Measurements from ENCODE around the gene RNASET2.

DNA sequence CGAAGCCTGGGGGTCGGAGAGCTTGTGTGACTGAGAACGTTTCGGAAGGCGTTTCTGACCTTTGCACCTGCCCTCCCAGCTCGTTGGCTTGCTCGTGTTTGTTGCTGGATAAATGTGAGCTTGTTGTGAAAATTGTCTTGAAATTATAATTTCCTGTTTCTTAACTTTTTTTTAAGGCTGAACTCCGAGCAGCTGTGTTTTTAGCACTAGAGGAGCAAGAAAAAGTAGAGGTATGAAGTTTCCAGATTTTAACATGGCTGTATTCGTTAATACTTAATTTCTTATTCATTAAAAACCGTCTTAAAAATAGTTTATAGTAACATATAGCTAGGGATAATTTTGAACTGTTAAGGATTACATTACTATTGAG is 43.5 kb upstream of the RNASET2 start:
- TF ChIP-seq FOS (IDR thresholded peaks at IDR 0.05; ENCODE audit: borderline replicate concordance, extremely low read depth, insufficient read length) (no peak), ZNF274 (IDR thresholded peaks at IDR 0.05; ENCODE audit: insufficient read depth, insufficient read length) (no peak), SUZ12 (IDR thresholded peaks at IDR 0.05; ENCODE audit: unreplicated experiment) (no peak), CHD2 (IDR thresholded peaks at IDR 0.05; ENCODE audit: borderline replicate concordance, low read depth, low read length) (no peak), SREBF2 (IDR thresholded peaks at IDR 0.05; ENCODE audit: low read length) (no peak), RB1 (IDR thresholded peaks at IDR 0.05; ENCODE audit: borderline replicate concordance) (no peak), HSF1 (IDR thresholded peaks at IDR 0.05; ENCODE audit: low read depth, low read length) (no peak), RAD51 (IDR thresholded peaks at IDR 0.05) (no peak), CUX1 (IDR thresholded peaks at IDR 0.05; ENCODE audit: insufficient replicate concordance, low read depth, low read length) (no peak), GATAD2B (conservative IDR thresholded peaks at IDR 0.05; ENCODE audit: low read depth) (no peak), POLR2AphosphoS2 (IDR thresholded peaks at IDR 0.05; ENCODE audit: low read depth, low read length) (no peak)
- TF ChIP-seq, protein P1, sequence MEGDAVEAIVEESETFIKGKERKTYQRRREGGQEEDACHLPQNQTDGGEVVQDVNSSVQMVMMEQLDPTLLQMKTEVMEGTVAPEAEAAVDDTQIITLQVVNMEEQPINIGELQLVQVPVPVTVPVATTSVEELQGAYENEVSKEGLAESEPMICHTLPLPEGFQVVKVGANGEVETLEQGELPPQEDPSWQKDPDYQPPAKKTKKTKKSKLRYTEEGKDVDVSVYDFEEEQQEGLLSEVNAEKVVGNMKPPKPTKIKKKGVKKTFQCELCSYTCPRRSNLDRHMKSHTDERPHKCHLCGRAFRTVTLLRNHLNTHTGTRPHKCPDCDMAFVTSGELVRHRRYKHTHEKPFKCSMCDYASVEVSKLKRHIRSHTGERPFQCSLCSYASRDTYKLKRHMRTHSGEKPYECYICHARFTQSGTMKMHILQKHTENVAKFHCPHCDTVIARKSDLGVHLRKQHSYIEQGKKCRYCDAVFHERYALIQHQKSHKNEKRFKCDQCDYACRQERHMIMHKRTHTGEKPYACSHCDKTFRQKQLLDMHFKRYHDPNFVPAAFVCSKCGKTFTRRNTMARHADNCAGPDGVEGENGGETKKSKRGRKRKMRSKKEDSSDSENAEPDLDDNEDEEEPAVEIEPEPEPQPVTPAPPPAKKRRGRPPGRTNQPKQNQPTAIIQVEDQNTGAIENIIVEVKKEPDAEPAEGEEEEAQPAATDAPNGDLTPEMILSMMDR (IDR thresholded peaks at IDR 0.05 in 2 of 3, conservative IDR thresholded peaks at IDR 0.05 in 1 of 3; ENCODE audit: control insufficient read depth in 2 of 3, extremely low read depth in 1 of 3, insufficient read depth in 1 of 3, low read depth in 3 of 3, low read length in 3 of 3) = no peak
- TF ChIP-seq, protein P2, sequence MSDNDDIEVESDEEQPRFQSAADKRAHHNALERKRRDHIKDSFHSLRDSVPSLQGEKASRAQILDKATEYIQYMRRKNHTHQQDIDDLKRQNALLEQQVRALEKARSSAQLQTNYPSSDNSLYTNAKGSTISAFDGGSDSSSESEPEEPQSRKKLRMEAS (IDR thresholded peaks at IDR 0.05; ENCODE audit: low read depth, low read length) = no peak

Data from GM12878 (cell line).